Progenitor cell of endocrine pancreas (in vitro differentiated cells): ENCODE data around the gene SOX9. TPM values are rescaled to one million over a fixed set of nuclear protein-coding genes. Genes with fewer than 3 reads are reported as not detected.
A peak's percentile ranks its signal among the peaks of the same experiment; 100 is the strongest.

ENCODE experiments used
- DNase-seq: peaks from one replicate; pipeline ENCODE4 v3.0.0; 2021; ENCODE audit warnings: low spot score; ENCODE audit not compliant: unreplicated experiment
- H3K27ac Mint-ChIP-seq: 2 replicates; pipeline ENCODE4 v1.8.0; 2021; ENCODE audit warnings: mild to moderate bottlenecking, moderate library complexity, mixed read lengths
- H3K27me3 Mint-ChIP-seq: 2 replicates; pipeline ENCODE4 v1.8.0; 2021; ENCODE audit warnings: mixed read lengths
- H3K36me3 Mint-ChIP-seq: 2 replicates; pipeline ENCODE4 v1.8.0; 2022; ENCODE audit warnings: mixed read lengths; ENCODE audit not compliant: insufficient read depth
- H3K4me1 Mint-ChIP-seq: 2 replicates; pipeline ENCODE4 v1.8.0; 2021; ENCODE audit warnings: low read depth, mixed read lengths
- H3K4me3 Mint-ChIP-seq: 2 replicates; pipeline ENCODE4 v1.8.0; 2021; ENCODE audit warnings: low read depth, mild to moderate bottlenecking, moderate library complexity, mixed read lengths
- H3K9me3 Mint-ChIP-seq: 2 replicates; pipeline ENCODE4 v1.8.0; 2021; ENCODE audit warnings: low read depth, mixed read lengths
- total RNA-seq: library from RNA; stranded (reverse); gene quantifications from 2 replicates; pipeline ENCODE4 v1.2.1, GENCODE V29; 2021
- TF ChIP-seq, protein P1 (sequence below): fragments of 200-600 bp; sonication (generic); IDR thresholded peaks from one replicate; pipeline ENCODE4 v1.5.0; 2021; ENCODE audit warnings: antibody characterized with exemption, mild to moderate bottlenecking; ENCODE audit not compliant: unreplicated experiment

SOX9 gene
- total RNA-seq, 1 donor from 2014 or later, result 219 TPM

DNA sequence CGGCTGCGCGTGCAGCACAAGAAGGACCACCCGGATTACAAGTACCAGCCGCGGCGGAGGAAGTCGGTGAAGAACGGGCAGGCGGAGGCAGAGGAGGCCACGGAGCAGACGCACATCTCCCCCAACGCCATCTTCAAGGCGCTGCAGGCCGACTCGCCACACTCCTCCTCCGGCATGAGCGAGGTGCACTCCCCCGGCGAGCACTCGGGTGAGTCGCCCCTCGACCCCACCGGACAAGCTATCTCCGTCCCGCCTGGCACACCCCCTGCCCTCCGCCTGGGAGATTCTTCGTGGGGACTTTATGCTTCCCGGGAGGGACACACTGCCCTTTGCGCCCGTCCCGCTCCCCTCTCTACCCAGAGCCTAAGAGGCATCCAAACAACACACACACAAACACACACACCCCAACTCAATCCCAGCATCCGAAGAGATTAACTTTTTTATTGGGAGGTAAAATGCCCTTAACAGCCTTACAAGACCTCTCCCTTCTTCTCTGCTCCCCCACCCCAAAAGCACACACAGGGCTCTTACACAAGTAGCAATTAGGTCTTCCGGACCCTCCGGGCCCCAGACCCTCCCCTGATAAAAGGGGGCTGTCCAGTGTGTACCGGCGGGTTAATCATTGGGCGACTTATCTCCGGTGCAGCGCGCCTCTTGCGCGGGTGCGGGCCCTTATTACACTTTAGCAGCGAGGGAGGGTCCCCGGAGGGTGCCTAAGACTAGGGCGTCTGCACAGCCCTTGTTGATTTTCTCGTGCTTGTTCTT is 2.1 kb downstream of the SOX9 start:
- H3K4me1 Mint-ChIP-seq, result peaks cover 42% of the 10 kb centered on the region
- H3K27ac Mint-ChIP-seq, result peak overlapping the region; percentile 93
- no peaks in the 10 kb centered on the region for H3K9me3 Mint-ChIP-seq
- H3K27me3 Mint-ChIP-seq, result no peaks in the 10 kb centered on the region
- TF ChIP-seq, protein P1, sequence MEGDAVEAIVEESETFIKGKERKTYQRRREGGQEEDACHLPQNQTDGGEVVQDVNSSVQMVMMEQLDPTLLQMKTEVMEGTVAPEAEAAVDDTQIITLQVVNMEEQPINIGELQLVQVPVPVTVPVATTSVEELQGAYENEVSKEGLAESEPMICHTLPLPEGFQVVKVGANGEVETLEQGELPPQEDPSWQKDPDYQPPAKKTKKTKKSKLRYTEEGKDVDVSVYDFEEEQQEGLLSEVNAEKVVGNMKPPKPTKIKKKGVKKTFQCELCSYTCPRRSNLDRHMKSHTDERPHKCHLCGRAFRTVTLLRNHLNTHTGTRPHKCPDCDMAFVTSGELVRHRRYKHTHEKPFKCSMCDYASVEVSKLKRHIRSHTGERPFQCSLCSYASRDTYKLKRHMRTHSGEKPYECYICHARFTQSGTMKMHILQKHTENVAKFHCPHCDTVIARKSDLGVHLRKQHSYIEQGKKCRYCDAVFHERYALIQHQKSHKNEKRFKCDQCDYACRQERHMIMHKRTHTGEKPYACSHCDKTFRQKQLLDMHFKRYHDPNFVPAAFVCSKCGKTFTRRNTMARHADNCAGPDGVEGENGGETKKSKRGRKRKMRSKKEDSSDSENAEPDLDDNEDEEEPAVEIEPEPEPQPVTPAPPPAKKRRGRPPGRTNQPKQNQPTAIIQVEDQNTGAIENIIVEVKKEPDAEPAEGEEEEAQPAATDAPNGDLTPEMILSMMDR, result no peak
- peaks cover 20% of the 10 kb centered on the region for H3K36me3 Mint-ChIP-seq
- DNase-seq, result peak; percentile 15
- peak overlapping the region; percentile 89 for H3K4me3 Mint-ChIP-seq

DNA sequence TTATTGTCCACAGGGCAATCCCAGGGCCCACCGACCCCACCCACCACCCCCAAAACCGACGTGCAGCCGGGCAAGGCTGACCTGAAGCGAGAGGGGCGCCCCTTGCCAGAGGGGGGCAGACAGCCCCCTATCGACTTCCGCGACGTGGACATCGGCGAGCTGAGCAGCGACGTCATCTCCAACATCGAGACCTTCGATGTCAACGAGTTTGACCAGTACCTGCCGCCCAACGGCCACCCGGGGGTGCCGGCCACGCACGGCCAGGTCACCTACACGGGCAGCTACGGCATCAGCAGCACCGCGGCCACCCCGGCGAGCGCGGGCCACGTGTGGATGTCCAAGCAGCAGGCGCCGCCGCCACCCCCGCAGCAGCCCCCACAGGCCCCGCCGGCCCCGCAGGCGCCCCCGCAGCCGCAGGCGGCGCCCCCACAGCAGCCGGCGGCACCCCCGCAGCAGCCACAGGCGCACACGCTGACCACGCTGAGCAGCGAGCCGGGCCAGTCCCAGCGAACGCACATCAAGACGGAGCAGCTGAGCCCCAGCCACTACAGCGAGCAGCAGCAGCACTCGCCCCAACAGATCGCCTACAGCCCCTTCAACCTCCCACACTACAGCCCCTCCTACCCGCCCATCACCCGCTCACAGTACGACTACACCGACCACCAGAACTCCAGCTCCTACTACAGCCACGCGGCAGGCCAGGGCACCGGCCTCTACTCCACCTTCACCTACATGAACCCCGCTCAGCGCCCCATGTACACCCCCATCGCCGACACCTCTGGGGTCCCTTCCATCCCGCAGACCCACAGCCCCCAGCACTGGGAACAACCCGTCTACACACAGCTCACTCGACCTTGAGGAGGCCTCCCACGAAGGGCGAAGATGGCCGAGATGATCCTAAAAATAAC is 3.0 kb downstream of the SOX9 start:
- TF ChIP-seq, protein P1, result no peak
- Mint-ChIP-seq H3K4me1 (peaks cover 39% of the 10 kb centered on the region), H3K27ac (peak overlapping the region; percentile 94), H3K27me3 (no peaks in the 10 kb centered on the region), H3K36me3 (peaks cover 20% of the 10 kb centered on the region), H3K9me3 (no peaks in the 10 kb centered on the region), H3K4me3 (peak overlapping the region; percentile 89)
- DNase-seq, result no peak

DNA sequence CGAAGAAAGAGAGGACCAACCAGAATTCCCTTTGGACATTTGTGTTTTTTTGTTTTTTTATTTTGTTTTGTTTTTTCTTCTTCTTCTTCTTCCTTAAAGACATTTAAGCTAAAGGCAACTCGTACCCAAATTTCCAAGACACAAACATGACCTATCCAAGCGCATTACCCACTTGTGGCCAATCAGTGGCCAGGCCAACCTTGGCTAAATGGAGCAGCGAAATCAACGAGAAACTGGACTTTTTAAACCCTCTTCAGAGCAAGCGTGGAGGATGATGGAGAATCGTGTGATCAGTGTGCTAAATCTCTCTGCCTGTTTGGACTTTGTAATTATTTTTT is 3.6 kb downstream of the SOX9 start:
- Mint-ChIP-seq H3K4me1 (peaks cover 34% of the 10 kb centered on the region), H3K27me3 (no peaks in the 10 kb centered on the region), H3K9me3 (no peaks in the 10 kb centered on the region), H3K4me3 (peak overlapping the region; percentile 85), H3K27ac (peak overlapping the region; percentile 94), H3K36me3 (peaks cover 20% of the 10 kb centered on the region)
- TF ChIP-seq, protein P1, result no peak
- DNase-seq, result no peak

DNA sequence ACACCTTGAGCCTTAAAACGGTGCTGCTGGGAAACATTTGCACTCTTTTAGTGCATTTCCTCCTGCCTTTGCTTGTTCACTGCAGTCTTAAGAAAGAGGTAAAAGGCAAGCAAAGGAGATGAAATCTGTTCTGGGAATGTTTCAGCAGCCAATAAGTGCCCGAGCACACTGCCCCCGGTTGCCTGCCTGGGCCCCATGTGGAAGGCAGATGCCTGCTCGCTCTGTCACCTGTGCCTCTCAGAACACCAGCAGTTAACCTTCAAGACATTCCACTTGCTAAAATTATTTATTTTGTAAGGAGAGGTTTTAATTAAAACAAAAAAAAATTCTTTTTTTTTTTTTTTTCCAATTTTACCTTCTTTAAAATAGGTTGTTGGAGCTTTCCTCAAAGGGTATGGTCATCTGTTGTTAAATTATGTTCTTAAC is 4.4 kb downstream of the SOX9 start:
- TF ChIP-seq, protein P1, result no peak
- DNase-seq, result no peak
- peaks cover 28% of the 10 kb centered on the region for H3K4me1 Mint-ChIP-seq
- H3K36me3 Mint-ChIP-seq, result peaks cover 20% of the 10 kb centered on the region
- no peak overlapping the region for H3K27ac Mint-ChIP-seq
- no peaks in the 10 kb centered on the region for H3K9me3 Mint-ChIP-seq
- no peaks in the 10 kb centered on the region for H3K27me3 Mint-ChIP-seq
- H3K4me3 Mint-ChIP-seq, result peak overlapping the region; percentile 85

DNA sequence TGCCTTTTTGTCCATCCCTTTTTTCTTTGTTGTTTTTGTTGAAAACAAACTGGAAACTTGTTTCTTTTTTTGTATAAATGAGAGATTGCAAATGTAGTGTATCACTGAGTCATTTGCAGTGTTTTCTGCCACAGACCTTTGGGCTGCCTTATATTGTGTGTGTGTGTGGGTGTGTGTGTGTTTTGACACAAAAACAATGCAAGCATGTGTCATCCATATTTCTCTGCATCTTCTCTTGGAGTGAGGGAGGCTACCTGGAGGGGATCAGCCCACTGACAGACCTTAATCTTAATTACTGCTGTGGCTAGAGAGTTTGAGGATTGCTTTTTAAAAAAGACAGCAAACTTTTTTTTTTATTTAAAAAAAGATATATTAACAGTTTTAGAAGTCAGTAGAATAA is 4.9 kb downstream of the SOX9 start:
- Mint-ChIP-seq H3K36me3 (peaks cover 20% of the 10 kb centered on the region), H3K27me3 (no peaks in the 10 kb centered on the region), H3K9me3 (no peaks in the 10 kb centered on the region), H3K27ac (peak overlapping the region; percentile 57), H3K4me1 (peaks cover 28% of the 10 kb centered on the region), H3K4me3 (peak overlapping the region; percentile 67)
- no peak for DNase-seq
- TF ChIP-seq, protein P1, result no peak
